ENCODE measurements around the gene ALOX5AP.

Gene ALOX5AP

DNA sequence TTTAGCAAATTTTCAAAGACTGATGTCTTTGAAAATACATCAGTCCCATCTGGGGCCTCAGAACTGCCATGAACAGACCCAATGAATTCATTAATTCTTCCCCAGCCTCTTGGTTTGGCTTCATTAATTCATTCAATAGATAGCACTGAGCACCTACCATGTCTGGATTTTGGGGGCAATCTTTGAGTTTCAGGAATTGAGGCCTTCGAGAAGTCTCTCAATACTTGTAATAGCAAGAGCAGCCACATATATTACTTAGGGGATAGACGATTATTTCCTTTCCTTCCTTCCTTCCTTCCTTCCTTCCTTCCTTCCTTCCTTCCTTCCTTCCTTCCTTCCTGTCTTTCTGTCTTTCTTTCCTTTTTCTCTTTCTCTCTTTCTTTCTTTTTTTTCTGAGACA is 64.8 kb downstream of the ALOX5AP start:
- DNase-seq: no peak

DNA sequence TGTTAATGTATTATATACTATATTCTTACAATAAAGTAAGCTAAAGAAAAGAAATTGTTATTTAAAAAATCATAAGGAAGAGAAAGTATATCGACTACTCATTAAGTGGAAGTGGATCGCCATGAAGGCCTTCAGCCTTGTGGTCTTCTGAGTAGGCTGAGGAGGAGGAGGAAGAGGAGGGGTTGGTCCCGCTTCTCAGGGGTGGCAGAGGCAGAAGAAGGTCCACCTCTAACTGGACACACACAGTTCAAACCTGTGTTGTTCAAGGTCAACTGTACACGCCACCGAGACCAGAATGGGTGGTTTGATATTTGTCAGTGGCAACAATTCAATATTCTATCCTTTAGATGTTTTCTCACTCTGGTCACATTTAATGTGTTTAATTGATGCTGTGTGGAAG is 67.2 kb downstream of the ALOX5AP start:
- DNase-seq: no peak

GRCh38 chr13:30802953-30803478 is 67.7 kb downstream of the ALOX5AP start:
- DNase-seq: peak; percentile 73

GRCh38 chr13:30803749-30804148 is 68.4 kb downstream of the ALOX5AP start:
- DNase-seq: no peak

GRCh38 chr13:30804474-30804873 is 69.1 kb downstream of the ALOX5AP start:
- DNase-seq: no peak

GRCh38 chr13:30805132-30805537 is 69.8 kb downstream of the ALOX5AP start:
- DNase-seq: no peak

- DNase-seq: no peak
Measured at GRCh38 chr13:30805603-30806011, 70.3 kb downstream of the ALOX5AP start.

DNA sequence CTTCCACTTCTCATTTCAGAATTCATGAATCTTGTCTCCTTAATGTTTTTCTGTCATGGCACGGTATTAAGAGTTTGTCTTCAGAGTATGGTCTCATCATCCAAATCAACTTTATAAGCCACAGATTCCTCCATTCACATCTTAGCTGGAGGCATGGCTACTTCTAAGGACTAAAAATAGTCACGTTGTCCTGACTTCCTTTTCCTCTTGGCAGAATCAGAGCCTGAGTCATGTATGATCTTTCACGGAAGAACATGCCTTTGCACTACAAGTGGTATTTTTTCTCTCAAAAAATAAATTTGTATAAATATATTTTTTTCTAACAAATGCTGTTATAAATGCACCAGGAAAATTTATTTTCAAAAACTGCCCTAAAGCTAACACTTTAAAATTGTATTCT is 71.4 kb downstream of the ALOX5AP start:
- DNase-seq: peak; percentile 80

DNA sequence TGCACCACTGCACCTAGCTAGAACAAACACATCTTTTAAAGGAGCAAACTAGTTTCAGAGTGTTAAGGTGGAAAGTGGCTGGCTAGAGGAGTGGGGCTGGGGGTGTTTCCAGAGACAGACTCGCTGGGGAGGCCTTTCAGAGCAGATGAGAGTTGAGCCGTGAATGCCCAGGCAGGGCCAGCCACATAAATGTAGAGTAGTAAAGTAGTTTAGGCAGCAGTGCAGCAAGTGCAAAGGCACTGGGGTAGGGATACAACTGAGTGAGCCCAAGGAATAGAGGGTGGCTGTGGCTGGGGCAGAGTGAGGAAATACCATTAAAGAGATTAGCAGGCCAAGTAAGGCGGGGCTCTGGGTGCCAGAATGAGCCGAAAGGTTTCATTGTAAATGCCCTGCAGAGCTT is 72.0 kb downstream of the ALOX5AP start:
- DNase-seq: no peak

DNA sequence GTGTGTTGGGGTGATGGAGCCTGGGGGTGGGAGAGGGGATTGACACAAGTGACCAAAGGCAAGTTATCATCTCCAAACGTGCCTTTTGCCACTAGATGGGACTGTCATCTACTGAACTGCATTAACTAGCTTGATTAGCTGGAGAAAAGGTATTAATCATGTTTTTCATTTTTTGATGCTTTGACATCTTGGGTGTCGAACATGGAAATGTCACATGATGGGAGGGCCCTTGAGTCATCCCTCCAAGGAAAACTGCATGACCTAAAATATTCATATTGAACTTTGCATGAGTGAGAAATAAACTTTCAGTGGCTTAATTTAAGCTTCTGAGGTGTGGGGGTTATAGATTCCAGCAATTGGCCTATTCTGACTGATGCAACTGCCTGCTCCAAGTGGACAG is 73.3 kb downstream of the ALOX5AP start:
- peak; percentile 36 for DNase-seq

DNA sequence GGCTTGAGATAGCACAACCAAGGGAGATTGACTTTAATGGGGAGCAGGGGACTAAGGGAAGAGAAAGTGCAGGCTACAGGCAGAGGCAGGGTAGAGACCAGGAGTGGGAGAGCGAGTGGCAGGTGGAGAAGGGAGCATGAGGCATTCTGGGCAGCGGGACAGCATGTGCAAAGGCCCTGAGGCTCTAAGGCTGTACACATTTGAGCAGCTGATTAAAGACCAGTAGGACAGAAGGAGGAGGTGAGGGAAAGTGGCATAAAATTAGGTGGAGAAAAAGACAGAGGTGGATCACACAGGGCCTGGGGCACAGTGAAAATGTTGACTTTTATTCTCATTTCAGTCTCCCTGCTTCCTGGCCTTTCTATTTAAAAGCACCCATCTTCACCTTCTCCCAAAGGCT is 74.4 kb downstream of the ALOX5AP start:
- DNase-seq: no peak

GRCh38 chr13:30810261-30810701 is 74.9 kb downstream of the ALOX5AP start:
- DNase-seq: no peak

- no peak for DNase-seq
Measured at GRCh38 chr13:30810801-30811200, 75.5 kb downstream of the ALOX5AP start.
